ENCODE results near the gene OAF.
A peak's percentile ranks its signal among the peaks of the same experiment; 100 is the strongest.

Gene OAF

DNA sequence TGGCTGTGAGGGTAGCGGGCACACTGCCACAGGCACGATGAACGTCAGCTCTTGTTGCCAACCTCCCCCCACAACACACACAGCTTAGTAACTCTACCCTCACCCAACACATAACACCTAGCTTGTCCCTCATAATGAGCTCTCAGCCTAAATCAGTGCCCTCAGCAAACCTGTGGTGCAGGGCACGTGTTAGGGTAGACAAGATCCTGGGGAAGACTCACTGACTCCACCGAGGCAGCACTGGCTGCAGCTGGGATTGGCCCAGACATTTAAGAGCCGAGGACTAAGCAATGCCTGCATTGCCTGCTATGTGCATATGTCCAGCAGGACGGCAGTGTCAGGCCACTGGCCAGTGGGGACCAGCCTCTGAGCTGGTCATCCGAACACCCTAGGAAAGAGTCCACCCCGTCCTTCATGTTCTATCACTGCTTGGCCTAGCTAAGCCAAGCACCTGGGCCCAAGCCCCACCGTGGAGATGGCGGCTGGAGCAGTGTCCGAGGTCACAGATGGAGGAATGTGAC, 40.0 kb upstream of the OAF start:
- DNase-seq (ENCODE audit: low read depth) = no peak
- no peak overlapping the region for H3K4me3 ChIP-seq (ENCODE audit: control insufficient read depth, low read depth, low read length)
- TF ChIP-seq, protein P1, sequence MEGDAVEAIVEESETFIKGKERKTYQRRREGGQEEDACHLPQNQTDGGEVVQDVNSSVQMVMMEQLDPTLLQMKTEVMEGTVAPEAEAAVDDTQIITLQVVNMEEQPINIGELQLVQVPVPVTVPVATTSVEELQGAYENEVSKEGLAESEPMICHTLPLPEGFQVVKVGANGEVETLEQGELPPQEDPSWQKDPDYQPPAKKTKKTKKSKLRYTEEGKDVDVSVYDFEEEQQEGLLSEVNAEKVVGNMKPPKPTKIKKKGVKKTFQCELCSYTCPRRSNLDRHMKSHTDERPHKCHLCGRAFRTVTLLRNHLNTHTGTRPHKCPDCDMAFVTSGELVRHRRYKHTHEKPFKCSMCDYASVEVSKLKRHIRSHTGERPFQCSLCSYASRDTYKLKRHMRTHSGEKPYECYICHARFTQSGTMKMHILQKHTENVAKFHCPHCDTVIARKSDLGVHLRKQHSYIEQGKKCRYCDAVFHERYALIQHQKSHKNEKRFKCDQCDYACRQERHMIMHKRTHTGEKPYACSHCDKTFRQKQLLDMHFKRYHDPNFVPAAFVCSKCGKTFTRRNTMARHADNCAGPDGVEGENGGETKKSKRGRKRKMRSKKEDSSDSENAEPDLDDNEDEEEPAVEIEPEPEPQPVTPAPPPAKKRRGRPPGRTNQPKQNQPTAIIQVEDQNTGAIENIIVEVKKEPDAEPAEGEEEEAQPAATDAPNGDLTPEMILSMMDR (IDR thresholded peaks at IDR 0.05; ENCODE audit: control insufficient read depth, insufficient read depth, low read depth, low read length, missing control alignments) = no peak

- DNase-seq (ENCODE audit: low read depth) = no peak
- TF ChIP-seq, protein P1 (IDR thresholded peaks at IDR 0.05; ENCODE audit: control insufficient read depth, insufficient read depth, low read depth, low read length, missing control alignments) = peak; percentile 84
- H3K4me3 ChIP-seq (ENCODE audit: control insufficient read depth, low read depth, low read length) = no peak overlapping the region
These were observed 38.5 kb upstream of the OAF start for GRCh38 chr11:120172054-120172911.

DNA sequence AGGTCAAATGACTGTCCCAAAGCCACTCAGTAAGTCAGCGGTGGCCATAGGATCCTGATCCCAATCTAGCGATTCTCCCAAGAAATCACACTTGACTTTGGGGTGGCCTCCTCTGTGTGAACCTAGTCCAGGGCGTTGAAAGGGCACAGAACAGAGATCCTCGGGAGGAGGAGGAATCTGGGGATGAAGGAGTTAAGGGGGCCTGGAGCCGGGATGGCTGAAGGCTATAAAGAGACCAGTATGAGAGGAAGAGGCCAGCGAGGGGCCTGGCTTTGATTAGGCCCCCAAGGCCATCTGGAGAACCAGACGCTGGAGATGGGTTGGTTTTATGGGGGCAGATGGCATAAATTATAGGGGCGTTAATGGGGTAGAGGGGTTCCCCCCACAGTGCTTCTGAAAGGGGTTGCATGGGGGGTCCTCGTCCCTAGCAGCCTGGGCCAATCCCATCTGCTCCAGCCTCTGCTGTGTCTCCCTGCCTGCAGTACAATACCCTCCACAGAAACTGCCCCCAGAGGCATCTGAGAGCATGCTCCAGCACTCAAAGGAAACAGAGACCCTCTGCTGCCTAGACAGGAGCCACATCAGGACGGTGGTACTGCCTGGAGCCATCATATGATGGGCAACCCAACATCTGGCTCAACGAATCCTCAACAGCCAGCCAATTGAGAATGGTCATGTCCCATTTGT, 37.7 kb upstream of the OAF start:
- TF ChIP-seq, protein P1 (IDR thresholded peaks at IDR 0.05; ENCODE audit: control insufficient read depth, insufficient read depth, low read depth, low read length, missing control alignments) = no peak
- H3K4me3 ChIP-seq (ENCODE audit: control insufficient read depth, low read depth, low read length) = no peak overlapping the region
- no peak for DNase-seq (ENCODE audit: low read depth)

- no peak for DNase-seq (ENCODE audit: low read depth)
- TF ChIP-seq, protein P1 (IDR thresholded peaks at IDR 0.05; ENCODE audit: control insufficient read depth, insufficient read depth, low read depth, low read length, missing control alignments) = no peak
- no peak overlapping the region for H3K4me3 ChIP-seq (ENCODE audit: control insufficient read depth, low read depth, low read length)
These were observed 37.0 kb upstream of the OAF start for GRCh38 chr11:120173807-120174206.

GRCh38 chr11:120174866-120175265, 36.0 kb upstream of the OAF start:
- DNase-seq (ENCODE audit: low read depth) = no peak
- TF ChIP-seq, protein P1 (IDR thresholded peaks at IDR 0.05; ENCODE audit: control insufficient read depth, insufficient read depth, low read depth, low read length, missing control alignments) = no peak
- H3K4me3 ChIP-seq (ENCODE audit: control insufficient read depth, low read depth, low read length) = no peak overlapping the region

DNA sequence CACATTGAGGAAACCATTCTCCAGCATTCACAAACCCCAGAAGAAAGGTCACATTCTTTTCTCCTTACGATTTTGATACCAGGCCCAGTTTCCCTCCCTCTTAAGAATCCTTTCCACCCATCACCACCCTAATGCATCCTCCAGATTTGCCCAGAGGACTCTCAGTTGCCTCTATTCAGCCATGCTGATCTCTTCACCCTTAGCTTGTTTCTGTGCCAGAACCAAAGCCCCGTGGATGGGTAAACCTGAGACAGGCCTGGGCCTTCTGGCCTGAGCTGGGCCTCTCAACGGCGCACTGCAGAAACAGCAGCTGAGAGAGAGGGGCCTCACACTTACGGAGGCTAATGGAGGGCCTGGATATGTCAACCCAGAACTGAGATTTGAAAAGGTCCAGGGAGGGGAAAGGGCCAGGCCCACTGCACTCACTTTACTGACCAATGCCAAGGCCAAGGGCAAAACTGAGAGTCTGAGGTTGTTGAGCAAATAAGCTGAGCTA, 32.2 kb upstream of the OAF start:
- H3K4me3 ChIP-seq (ENCODE audit: control insufficient read depth, low read depth, low read length) = no peak overlapping the region
- TF ChIP-seq, protein P1 (IDR thresholded peaks at IDR 0.05; ENCODE audit: control insufficient read depth, insufficient read depth, low read depth, low read length, missing control alignments) = no peak
- no peak for DNase-seq (ENCODE audit: low read depth)

All from AG09309 (cell line).